HepG2 (cell line): ENCODE results near the gene PSD4. TPM values are rescaled to one million over a fixed set of nuclear protein-coding genes. Genes with fewer than 3 reads are reported as not detected.

ENCODE experiments used
- HMGXB4 ChIP-seq, 2 experiments: sonication (generic) in 1 of 2; formaldehyde crosslinking in 1 of 2; IDR thresholded peaks; 2 replicates each; pipeline versions ENCODE4 v1.4.0 to v1.6.1; 2018 to 2020; ENCODE audit warnings: missing genetic modification reagents in 2 of 2, borderline replicate concordance in 1 of 2, low read depth in 1 of 2, mild to moderate bottlenecking in 1 of 2, missing biosample characterization in 1 of 2
- KDM4B ChIP-seq: sonication (generic); formaldehyde crosslinking; IDR thresholded peaks from 2 replicates; pipeline ENCODE4 v1.4.0; 2020; ENCODE audit warnings: missing genetic modification reagents
- PHF21A ChIP-seq: sonication (generic); formaldehyde crosslinking; IDR thresholded peaks from 2 replicates; pipeline ENCODE4 v1.5.0; 2020; ENCODE audit warnings: mild to moderate bottlenecking, missing genetic modification reagents
- POLR2A ChIP-seq, 2 experiments: IDR thresholded peaks; 2 replicates each; pipeline ENCODE4 v1.6.1; 2011; ENCODE audit warnings: low read depth in 2 of 2, low read length in 2 of 2, mild to moderate bottlenecking in 1 of 2, moderate library complexity in 1 of 2; ENCODE audit not compliant: insufficient read depth in 1 of 2
- SIN3A ChIP-seq: IDR thresholded peaks from 2 replicates; pipeline ENCODE4 v1.6.1; 2011; ENCODE audit warnings: low read depth, mild to moderate bottlenecking, control low read depth, low read length, borderline replicate concordance
- SNAI1 ChIP-seq: sonication (generic); formaldehyde crosslinking; IDR thresholded peaks from 2 replicates; pipeline ENCODE4 v1.5.0; 2020; ENCODE audit warnings: mild to moderate bottlenecking, missing genetic modification reagents, borderline replicate concordance
- SRSF4 ChIP-seq: fragments of 200-400 bp; formaldehyde crosslinking; IDR thresholded peaks from one replicate; pipeline ENCODE4 v1.6.1; 2018; ENCODE audit warnings: mild to moderate bottlenecking, low read depth, low read length, moderate library complexity; ENCODE audit not compliant: poor library complexity, severe bottlenecking
- ZBTB40 ChIP-seq, 2 experiments: fragments of 450-650 bp in 1 of 2; sonication (generic) in 1 of 2; formaldehyde crosslinking in 1 of 2; IDR thresholded peaks; 2 replicates each; pipeline versions ENCODE4 v1.6.1 to v1.8.0; 2016 to 2022; ENCODE audit warnings: antibody characterized with exemption in 1 of 2, mild to moderate bottlenecking in 1 of 2, missing genetic modification reagents in 1 of 2
- ZBTB49 ChIP-seq: sonication (generic); formaldehyde crosslinking; IDR thresholded peaks from 2 replicates; pipeline ENCODE4 v1.4.0; 2020; ENCODE audit warnings: missing genetic modification reagents, borderline replicate concordance
- ZFP36 ChIP-seq: fragments of 150-350 bp; IDR thresholded peaks from 2 replicates; pipeline ENCODE4 v1.6.1; 2018; ENCODE audit warnings: borderline replicate concordance, low read length, low read depth; ENCODE audit not compliant: partially characterized antibody
- ZNF382 ChIP-seq: sonication (generic); formaldehyde crosslinking; IDR thresholded peaks from 2 replicates; pipeline ENCODE4 v1.5.0; 2020; ENCODE audit warnings: missing genetic modification reagents, mild to moderate bottlenecking, borderline replicate concordance
- ZNF451 ChIP-seq: sonication (generic); formaldehyde crosslinking; IDR thresholded peaks from 2 replicates; pipeline ENCODE4 v1.5.0; 2020; ENCODE audit warnings: mild to moderate bottlenecking, missing genetic modification reagents
- ZNF788 ChIP-seq: sonication (generic); formaldehyde crosslinking; IDR thresholded peaks from 2 replicates; pipeline ENCODE4 v1.5.0; 2020; ENCODE audit warnings: mild to moderate bottlenecking, missing genetic modification reagents, borderline replicate concordance
- polyA plus RNA-seq, 8 experiments: library from polyadenylated mRNA; depleted of rRNA in 3 of 8; stranded (reverse) in 7 of 8; unstranded in 1 of 8; fragments of >200 nt; fragmentation: Illumina TruSeq in 4 of 8; extraction: Trizol in 4 of 8; gene quantifications; 2 replicates each; pipeline versions ENCODE4 v1.2.1 to v1.2.3, GENCODE V29; 2011 to 2016; ENCODE audit warnings: low read depth in 4 of 8, missing spikeins in 1 of 8, mixed read lengths in 1 of 8; ENCODE audit not compliant: insufficient read depth in 1 of 8
- total RNA-seq, 5 experiments: library from RNA; depleted of rRNA; stranded (reverse); fragments of >200 nt; fragmentation: Illumina TruSeq; extraction: Trizol; gene quantifications; 2 replicates each; pipeline ENCODE4 v1.2.3, GENCODE V29; 2016; ENCODE audit warnings: low read depth in 1 of 5

PSD4 gene
- total and polyA plus RNA-seq, 2 of the 13 experiments (the other 11 are each of a cell fraction or from before 2014, with no cell fraction given), result 5.8 to 9.4 TPM

- TF ChIP-seq SNAI1 (CRISPR knock-in tag), result peak; percentile 33; the same call in 1 of the 2 replicates
- TF ChIP-seq PHF21A, result no peak
- TF ChIP-seq KDM4B (CRISPR knock-in tag), result no peak
- no peak for TF ChIP-seq ZFP36
- peak; percentile 73 for TF ChIP-seq ZNF451 (CRISPR knock-in tag)
- peak in 1 of 2 experiments; percentile 64; a peak in 2 of 4 replicates for TF ChIP-seq POLR2A (IDR thresholded peaks at IDR 0.05; ENCODE audit: insufficient read depth in 1 of 2, low read depth in 2 of 2, low read length in 2 of 2)
- TF ChIP-seq ZNF382 (CRISPR knock-in tag), result no peak
- TF ChIP-seq ZBTB49 (CRISPR knock-in tag), result no peak
- TF ChIP-seq SRSF4, result no peak
- TF ChIP-seq ZBTB40 (IDR thresholded peaks at IDR 0.05), result no peak
- peak; percentile 82 for TF ChIP-seq ZBTB40 (CRISPR knock-in tag; IDR thresholded peaks at IDR 0.05)
- peak; percentile 30; the same call in 1 of the 2 replicates for TF ChIP-seq SIN3A
- TF ChIP-seq ZNF788 (CRISPR knock-in tag), result peak; percentile 80; the same call in 1 of the 2 replicates
- TF ChIP-seq HMGXB4 (CRISPR knock-in tag; IDR thresholded peaks at IDR 0.05; ENCODE audit: borderline replicate concordance in 1 of 2, low read depth in 1 of 2), result peak; percentile 99
Observed at GRCh38 chr2:113198790-113199612, 25.2 kb downstream of the PSD4 start (continued).
